ENCODE results near the gene RNF114.

DNA sequence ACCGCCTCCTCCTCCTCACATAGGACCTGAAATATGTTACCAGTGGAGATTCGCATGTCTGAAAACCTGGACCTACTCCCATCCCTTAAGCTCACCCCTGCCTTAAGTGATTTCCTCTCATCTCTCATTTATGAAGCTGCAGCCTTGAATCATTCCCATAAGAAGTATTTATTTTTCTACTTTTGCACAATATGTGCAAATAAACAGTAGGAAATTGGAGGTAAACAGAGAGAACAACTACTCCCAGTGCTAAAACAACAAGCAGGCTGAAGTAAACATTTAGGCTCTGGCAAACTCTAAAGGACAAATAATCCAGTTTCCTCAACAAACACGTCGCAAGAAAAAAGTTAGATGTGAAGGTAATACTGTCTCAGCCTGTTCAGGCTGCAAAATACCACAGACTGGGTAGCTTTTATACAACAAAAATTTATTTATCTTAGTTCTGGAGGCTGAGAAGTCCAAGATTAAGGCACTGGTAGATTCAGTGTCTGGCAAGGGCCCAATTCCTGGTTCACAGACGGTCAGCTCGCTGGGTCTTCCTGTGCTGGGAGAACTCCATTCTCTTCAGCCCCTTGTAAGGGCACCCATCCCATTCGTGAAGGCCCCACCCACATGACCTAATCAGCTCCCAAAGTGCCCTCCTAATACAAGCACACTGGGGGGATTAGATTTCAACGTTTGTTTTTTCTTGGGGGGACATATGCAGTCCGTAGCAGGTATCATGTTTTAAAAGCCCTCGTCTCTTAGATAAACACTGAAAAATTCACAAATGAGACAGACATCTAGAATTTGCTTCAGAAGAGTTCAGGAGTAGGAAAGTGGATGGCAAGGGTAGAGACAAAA is 36.4 kb upstream of the RNF114 start:
- TF ChIP-seq CTCF (IDR thresholded peaks at IDR 0.05; ENCODE audit: low read depth, low read length): no peak
- TF ChIP-seq EZH2phosphoT487 (IDR thresholded peaks at IDR 0.05; ENCODE audit: low read depth): no peak
